22Rv1 (cell line): ENCODE data around the gene ZXDA.

Experiments used
- CTCF ChIP-seq: fragments of 450-650 bp; IDR thresholded peaks from 2 replicates; pipeline ENCODE4 v1.5.1; 2017; ENCODE audit warnings: mild to moderate bottlenecking
- ZFX ChIP-seq: fragments of 450-650 bp; IDR thresholded peaks from 2 replicates; pipeline ENCODE4 v1.6.1; 2017; ENCODE audit warnings: antibody characterized with exemption, borderline replicate concordance

GRCh38 chrX:57951666-57952319 lies 41.5 kb upstream of the ZXDA start:
- no peak for TF ChIP-seq CTCF
- no peak for TF ChIP-seq ZFX
